BE2C (cell line): ENCODE data around the gene ATG101.
A peak's percentile ranks its signal among the peaks of the same experiment; 100 is the strongest.

Experiments
- DNase-seq: peaks from one replicate; pipeline ENCODE4 v3.0.0-alpha.2; 2020
- H3K27me3 ChIP-seq: fragments of 250-450 bp; sonication (Bioruptor Pico); 2 replicates; pipeline ENCODE4 v1.5.1; 2020; ENCODE audit warnings: mild to moderate bottlenecking
- H3K36me3 ChIP-seq: fragments of 250-450 bp; sonication (Bioruptor Pico); 2 replicates; pipeline ENCODE4 v1.5.1; 2020; ENCODE audit warnings: mild to moderate bottlenecking
- H3K4me1 ChIP-seq: fragments of 250-450 bp; sonication (Bioruptor Pico); 2 replicates; pipeline ENCODE4 v1.5.1; 2020
- H3K4me3 ChIP-seq: 2 replicates; pipeline ENCODE4 v1.5.1; 2011; ENCODE audit warnings: low read depth, low read length
- H3K9me3 ChIP-seq: fragments of 250-450 bp; sonication (Bioruptor Pico); 2 replicates; pipeline ENCODE4 v1.5.1; 2020
- CTCF ChIP-seq: IDR thresholded peaks from 2 replicates; pipeline ENCODE4 v1.5.1; 2012; ENCODE audit warnings: mild to moderate bottlenecking, low read depth, low read length

The ATG101 gene

DNA sequence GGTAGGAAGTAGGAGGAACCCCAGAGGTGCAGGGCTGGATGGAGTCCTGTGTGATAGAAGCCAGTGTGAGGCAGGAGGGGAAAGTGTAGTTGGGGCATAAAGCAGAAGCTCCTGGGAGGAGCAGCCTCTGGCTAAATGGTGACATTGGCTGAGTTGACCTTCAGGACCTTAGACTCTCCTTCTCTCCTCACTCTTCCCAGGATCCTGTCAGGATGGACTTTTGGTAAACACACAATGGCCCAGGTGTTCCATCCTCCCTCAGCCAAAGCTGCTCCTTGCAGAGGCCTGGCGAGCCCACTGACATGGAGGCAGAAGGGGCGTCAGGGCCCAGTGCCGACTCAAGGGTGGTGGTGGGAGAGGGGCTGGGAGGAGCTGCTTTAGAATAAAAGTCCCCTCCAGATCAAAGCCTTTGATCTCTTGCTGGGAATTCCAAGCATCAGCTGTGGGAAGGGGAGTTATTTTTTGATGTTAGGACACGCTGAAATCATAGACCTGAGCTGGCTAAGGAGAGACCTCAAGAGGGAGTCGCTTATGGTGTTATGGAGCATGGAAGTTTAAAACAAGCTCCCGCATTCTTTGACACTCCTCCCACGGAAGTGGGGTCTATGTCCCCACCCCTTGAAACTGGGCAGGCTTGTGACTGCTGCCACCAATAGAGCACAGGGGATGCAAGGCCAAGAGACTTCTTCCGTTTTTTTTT lies 53.9 kb downstream of the ATG101 start:
- TF ChIP-seq CTCF, result no peak
- H3K4me1 ChIP-seq, result peaks cover 24% of the 10 kb centered on the region

GRCh38 chr12:52125476-52125900 lies 55.7 kb downstream of the ATG101 start:
- Histone ChIP-seq H3K9me3 (no peaks in the 10 kb centered on the region), H3K4me1 (peaks cover 24% of the 10 kb centered on the region), H3K27me3 (no peaks in the 10 kb centered on the region), H3K36me3 (no peaks in the 10 kb centered on the region), H3K4me3 (no peak overlapping the region)
- peak; percentile 95 for DNase-seq
- no peak for TF ChIP-seq CTCF

More for the DNA sequence above, 53.9 kb downstream of the ATG101 start:
- Histone ChIP-seq H3K9me3 (no peaks in the 10 kb centered on the region), H3K36me3 (no peaks in the 10 kb centered on the region), H3K27me3 (no peaks in the 10 kb centered on the region), H3K4me3 (no peak overlapping the region)
- DNase-seq, result no peak

DNA sequence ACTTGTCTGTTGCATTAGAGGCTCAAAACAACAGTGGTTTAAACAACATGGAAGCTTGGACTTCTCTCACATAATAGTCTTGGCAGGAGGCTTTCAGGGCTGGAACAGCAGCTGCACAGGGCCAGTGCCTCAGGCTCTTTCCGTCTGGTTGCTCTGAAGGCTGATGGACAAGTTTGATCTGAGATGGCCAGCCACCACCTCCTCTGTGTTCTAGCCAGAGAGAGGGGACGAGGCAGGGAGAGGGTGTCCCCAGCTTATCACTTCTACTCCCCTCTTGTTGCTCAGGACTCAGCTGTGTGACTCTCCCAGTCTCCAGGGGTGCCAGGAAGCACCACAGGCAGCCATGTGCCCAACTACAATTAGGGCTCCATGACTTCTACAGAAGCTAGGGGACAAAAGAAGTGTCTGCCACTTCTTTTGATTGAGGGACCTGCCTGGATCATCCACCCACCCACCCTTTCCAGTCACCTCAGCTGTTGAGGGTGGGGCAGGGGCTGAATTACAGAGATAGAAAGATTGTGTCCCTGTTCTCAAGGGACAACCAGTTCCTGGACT lies 56.3 kb downstream of the ATG101 start:
- Histone ChIP-seq H3K9me3 (no peaks in the 10 kb centered on the region), H3K4me1 (peaks cover 24% of the 10 kb centered on the region), H3K27me3 (no peaks in the 10 kb centered on the region), H3K4me3 (no peak overlapping the region), H3K36me3 (no peaks in the 10 kb centered on the region)
- peak; percentile 76 for DNase-seq
- TF ChIP-seq CTCF, result no peak
